Measurements from ENCODE around the gene OR2L8. TPM values are rescaled to one million over a fixed set of nuclear protein-coding genes. Genes with fewer than 3 reads are reported as not detected.

OR2L8 gene
- total RNA-seq, 1 experiment from 2014 or later = not detected

DNA sequence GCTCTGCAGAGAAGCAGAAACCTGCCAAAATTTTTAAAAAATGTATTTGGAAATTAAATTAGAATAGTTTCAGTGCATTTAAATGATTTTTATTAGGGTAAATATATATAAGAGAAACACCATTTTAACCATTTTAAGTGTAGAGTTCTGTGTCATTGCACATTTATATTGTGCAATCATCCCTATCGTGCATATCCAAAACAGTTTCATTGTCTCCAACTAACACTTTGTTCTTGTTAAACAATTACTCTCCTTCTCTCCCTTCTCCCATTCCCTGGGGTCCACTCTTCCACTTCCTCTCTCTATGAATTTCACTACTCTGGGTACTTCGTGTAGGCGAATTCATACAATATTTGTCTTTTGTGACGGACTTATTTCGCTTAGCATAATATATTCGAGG lies 6.0 kb upstream of the OR2L8 start:
- ChIA-PET CTCF (no interaction called here), POLR2A (ENCODE audit: unreplicated experiment) (no interaction called here)
- no peaks in the 10 kb centered on the region for H4K20me1 ChIP-seq (ENCODE audit: insufficient read depth)
- H3K4me1 ChIP-seq (replicated peaks; ENCODE audit: insufficient read depth) = no peaks in the 10 kb centered on the region
- no peak overlapping the region for H2AFZ ChIP-seq
- no TSS peak for BruUV-seq (replicated peaks)
- H3K27ac ChIP-seq = no peak overlapping the region
- no peak overlapping the region for H3K4me2 ChIP-seq
- no peaks in the 10 kb centered on the region for H3K27me3 ChIP-seq (ENCODE audit: insufficient read depth, low read depth)
- H3K79me2 ChIP-seq (ENCODE audit: low read depth) = no peaks in the 10 kb centered on the region
- no peak for DNase-seq
- H3K9me2 ChIP-seq (ENCODE audit: insufficient read depth) = no peaks in the 10 kb centered on the region
- H3K9me3 ChIP-seq (ENCODE audit: insufficient read depth, low read depth) = no peaks in the 10 kb centered on the region
- no peaks in the 10 kb centered on the region for H3F3A ChIP-seq (ENCODE audit: insufficient read depth, low read depth)
- no peaks in the 10 kb centered on the region for H3K36me3 ChIP-seq (ENCODE audit: low read depth)
- intact Hi-C loops (cut with micrococcal nuclease; ENCODE audit: unreplicated experiment) = no loop called here
- H3K4me3 ChIP-seq = no peak overlapping the region
- TF ChIP-seq, protein P1, sequence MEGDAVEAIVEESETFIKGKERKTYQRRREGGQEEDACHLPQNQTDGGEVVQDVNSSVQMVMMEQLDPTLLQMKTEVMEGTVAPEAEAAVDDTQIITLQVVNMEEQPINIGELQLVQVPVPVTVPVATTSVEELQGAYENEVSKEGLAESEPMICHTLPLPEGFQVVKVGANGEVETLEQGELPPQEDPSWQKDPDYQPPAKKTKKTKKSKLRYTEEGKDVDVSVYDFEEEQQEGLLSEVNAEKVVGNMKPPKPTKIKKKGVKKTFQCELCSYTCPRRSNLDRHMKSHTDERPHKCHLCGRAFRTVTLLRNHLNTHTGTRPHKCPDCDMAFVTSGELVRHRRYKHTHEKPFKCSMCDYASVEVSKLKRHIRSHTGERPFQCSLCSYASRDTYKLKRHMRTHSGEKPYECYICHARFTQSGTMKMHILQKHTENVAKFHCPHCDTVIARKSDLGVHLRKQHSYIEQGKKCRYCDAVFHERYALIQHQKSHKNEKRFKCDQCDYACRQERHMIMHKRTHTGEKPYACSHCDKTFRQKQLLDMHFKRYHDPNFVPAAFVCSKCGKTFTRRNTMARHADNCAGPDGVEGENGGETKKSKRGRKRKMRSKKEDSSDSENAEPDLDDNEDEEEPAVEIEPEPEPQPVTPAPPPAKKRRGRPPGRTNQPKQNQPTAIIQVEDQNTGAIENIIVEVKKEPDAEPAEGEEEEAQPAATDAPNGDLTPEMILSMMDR (conservative IDR thresholded peaks at IDR 0.05) = no peak
- no peak for TF ChIP-seq EZH2 (IDR thresholded peaks at IDR 0.05; ENCODE audit: low read depth)

DNA sequence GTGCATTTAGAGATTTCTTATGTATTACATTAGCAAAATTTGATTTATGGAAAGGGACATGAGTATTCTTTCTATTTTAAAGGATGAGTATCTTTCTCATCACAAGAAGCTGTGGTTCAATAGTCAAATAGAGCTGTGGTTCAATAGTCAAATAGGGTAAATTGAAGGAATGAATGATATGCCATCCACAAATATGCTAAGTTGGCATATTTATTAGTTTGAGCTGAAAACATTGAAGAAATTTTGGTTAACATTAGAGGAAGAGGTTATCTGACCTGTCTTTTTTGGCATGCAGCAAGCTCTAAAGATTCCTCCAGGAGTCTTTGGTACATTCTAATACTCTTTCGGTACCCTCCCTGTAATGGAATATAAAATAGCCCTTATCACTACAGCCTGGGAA lies 4.8 kb downstream of the OR2L8 start:
- Histone ChIP-seq H3K79me2 (ENCODE audit: low read depth) (no peaks in the 10 kb centered on the region), H3K4me3 (no peak overlapping the region), H4K20me1 (ENCODE audit: insufficient read depth) (no peaks in the 10 kb centered on the region), H3K4me1 (replicated peaks; ENCODE audit: insufficient read depth) (no peaks in the 10 kb centered on the region), H3F3A (ENCODE audit: insufficient read depth, low read depth) (no peaks in the 10 kb centered on the region), H3K27me3 (ENCODE audit: insufficient read depth, low read depth) (no peaks in the 10 kb centered on the region), H3K27ac (no peak overlapping the region), H2AFZ (no peak overlapping the region), H3K9me2 (ENCODE audit: insufficient read depth) (no peaks in the 10 kb centered on the region), H3K9me3 (ENCODE audit: insufficient read depth, low read depth) (no peaks in the 10 kb centered on the region), H3K4me2 (no peak overlapping the region), H3K36me3 (ENCODE audit: low read depth) (no peaks in the 10 kb centered on the region)
- ChIA-PET CTCF (no interaction called here), POLR2A (ENCODE audit: unreplicated experiment) (no interaction called here)
- BruUV-seq (replicated peaks) = no TSS peak
- no peak for DNase-seq
- TF ChIP-seq EZH2 (IDR thresholded peaks at IDR 0.05; ENCODE audit: low read depth) = no peak
- TF ChIP-seq, protein P1 (conservative IDR thresholded peaks at IDR 0.05) = no peak
- intact Hi-C loops (cut with micrococcal nuclease; ENCODE audit: unreplicated experiment) = no loop called here

DNA sequence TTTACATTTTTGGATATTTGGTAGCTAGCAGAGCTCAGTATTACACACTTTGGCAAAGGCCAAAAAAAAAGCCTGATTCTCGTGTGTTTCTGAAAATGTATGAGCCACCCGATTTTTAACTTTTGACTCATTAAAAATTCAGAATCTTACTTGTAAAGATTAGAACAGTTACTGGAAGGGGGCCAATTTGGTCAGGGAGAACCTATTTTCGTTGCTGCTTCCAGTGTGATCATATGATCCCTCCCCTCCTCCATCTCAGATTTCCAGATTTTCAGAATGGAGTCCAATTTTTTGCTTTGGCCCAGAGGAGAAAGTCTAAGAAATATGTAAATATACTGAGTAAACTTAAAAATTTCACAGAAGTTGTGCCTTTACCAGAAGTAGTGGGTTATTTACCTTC lies 13.1 kb downstream of the OR2L8 start:
- DNase-seq = no peak
- Histone ChIP-seq H3K4me1 (replicated peaks; ENCODE audit: insufficient read depth) (no peaks in the 10 kb centered on the region), H4K20me1 (ENCODE audit: insufficient read depth) (no peaks in the 10 kb centered on the region), H3K9me2 (ENCODE audit: insufficient read depth) (no peaks in the 10 kb centered on the region), H3K27me3 (ENCODE audit: insufficient read depth, low read depth) (no peaks in the 10 kb centered on the region), H2AFZ (no peak overlapping the region), H3K9me3 (ENCODE audit: insufficient read depth, low read depth) (no peaks in the 10 kb centered on the region), H3K27ac (no peak overlapping the region), H3K36me3 (ENCODE audit: low read depth) (no peaks in the 10 kb centered on the region), H3K4me2 (no peak overlapping the region), H3K4me3 (no peak overlapping the region), H3F3A (ENCODE audit: insufficient read depth, low read depth) (no peaks in the 10 kb centered on the region), H3K79me2 (ENCODE audit: low read depth) (no peaks in the 10 kb centered on the region)
- intact Hi-C loops (cut with micrococcal nuclease; ENCODE audit: unreplicated experiment) = no loop called here
- no TSS peak for BruUV-seq (replicated peaks)
- ChIA-PET POLR2A (ENCODE audit: unreplicated experiment) (no interaction called here), CTCF (no interaction called here)
- TF ChIP-seq, protein P1 (conservative IDR thresholded peaks at IDR 0.05) = no peak
- no peak for TF ChIP-seq EZH2 (IDR thresholded peaks at IDR 0.05; ENCODE audit: low read depth)
